HEK293T (cell line): ENCODE measurements around the gene POU6F2.

Experiments
- CTCF ChIA-PET: fragments of 350-600 bp; formaldehyde crosslinking; extraction: SDS; loops from one replicate; lab custom pipeline; 2021; ENCODE audit warnings: antibody characterized with exemption, inconsistent platforms; lab: Yijun Ruan, JAX
- POLR2A ChIA-PET: fragments of 350-600 bp; formaldehyde crosslinking; extraction: SDS; loops from one replicate; lab custom pipeline; 2020; ENCODE audit warnings: antibody characterized with exemption, inconsistent platforms; lab: Yijun Ruan, JAX
- DNase-seq: peaks from one replicate; pipeline ENCODE4 v3.0.0; 2012; ENCODE audit warnings: mixed read lengths; ENCODE audit errors: extremely low spot score
- ARNT ChIP-seq: fragments of 450-650 bp; IDR thresholded peaks from 2 replicates; pipeline ENCODE4 v1.6.1; 2017; ENCODE audit warnings: mild to moderate bottlenecking
- BHLHE40 ChIP-seq: fragments of 450-650 bp; IDR thresholded peaks from 2 replicates; pipeline ENCODE4 v1.6.1; 2016; ENCODE audit warnings: mild to moderate bottlenecking, moderate library complexity, borderline replicate concordance
- CTBP1 ChIP-seq: fragments of 450-650 bp; IDR thresholded peaks from 2 replicates; pipeline ENCODE4 v1.6.1; 2016; ENCODE audit warnings: borderline replicate concordance
- ELF4 ChIP-seq: fragments of 450-650 bp; IDR thresholded peaks from 2 replicates; pipeline ENCODE4 v1.6.1; 2017; ENCODE audit warnings: antibody characterized with exemption
- FOXA1 ChIP-seq: fragments of 450-650 bp; IDR thresholded peaks from 2 replicates; pipeline ENCODE4 v1.6.1; 2016; ENCODE audit warnings: mild to moderate bottlenecking
- FOXK2 ChIP-seq: fragments of 450-650 bp; IDR thresholded peaks from 2 replicates; pipeline ENCODE4 v1.6.1; 2016; ENCODE audit warnings: mild to moderate bottlenecking
- FOXM1 ChIP-seq: fragments of 450-650 bp; IDR thresholded peaks from 2 replicates; pipeline ENCODE4 v1.6.1; 2017; ENCODE audit warnings: mild to moderate bottlenecking, borderline replicate concordance
- HDGF ChIP-seq: fragments of 450-650 bp; IDR thresholded peaks from 2 replicates; pipeline ENCODE4 v1.6.1; 2017; ENCODE audit warnings: antibody characterized with exemption, borderline replicate concordance
- L3MBTL2 ChIP-seq: fragments of 450-650 bp; conservative IDR thresholded peaks from 2 replicates; pipeline ENCODE4 v1.6.1; 2016; ENCODE audit warnings: mild to moderate bottlenecking
- LEF1 ChIP-seq: fragments of 450-650 bp; IDR thresholded peaks from 2 replicates; pipeline ENCODE4 v1.6.1; 2017; ENCODE audit warnings: mild to moderate bottlenecking, borderline replicate concordance
- NFRKB ChIP-seq: fragments of 450-650 bp; IDR thresholded peaks from 2 replicates; pipeline ENCODE4 v1.6.1; 2016; ENCODE audit warnings: mild to moderate bottlenecking, moderate library complexity
- SP1 ChIP-seq: fragments of 450-650 bp; IDR thresholded peaks from 2 replicates; pipeline ENCODE4 v1.6.1; 2017
- SUZ12 ChIP-seq: fragments of 450-650 bp; IDR thresholded peaks from 2 replicates; pipeline ENCODE4 v1.6.1; 2016; ENCODE audit warnings: mild to moderate bottlenecking
- TARDBP ChIP-seq: fragments of 450-650 bp; IDR thresholded peaks from 2 replicates; pipeline ENCODE4 v1.6.1; 2016
- ZNF384 ChIP-seq: fragments of 450-650 bp; IDR thresholded peaks from 2 replicates; pipeline ENCODE4 v1.6.1; 2016
- TF ChIP-seq, protein P1 (sequence below): fragments of 450-650 bp; IDR thresholded peaks from 2 replicates; pipeline ENCODE4 v1.6.1; 2016

Gene POU6F2

DNA sequence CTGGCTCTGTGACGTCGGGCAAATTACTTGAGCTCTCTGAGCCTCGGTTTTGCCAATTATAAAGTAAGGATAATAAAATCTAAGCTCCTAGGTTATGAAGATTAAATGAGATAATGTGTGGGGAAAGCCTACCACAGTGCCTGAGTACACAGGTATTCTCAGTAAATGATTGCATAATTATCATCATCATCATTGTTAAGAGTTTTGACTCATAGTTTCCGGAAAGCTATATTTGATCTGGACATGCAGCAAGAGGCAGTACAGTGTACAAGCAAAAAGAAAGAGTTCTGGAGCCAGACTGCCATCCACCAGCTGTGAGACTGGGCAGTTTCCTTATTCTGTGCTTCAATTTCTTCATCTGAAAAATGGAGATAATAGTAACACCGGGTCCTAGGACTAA, 432.9 kb downstream of the POU6F2 start:
- TF ChIP-seq L3MBTL2 (no peak), TARDBP (no peak), ELF4 (no peak), LEF1 (no peak), BHLHE40 (no peak), NFRKB (no peak), FOXK2 (no peak), HDGF (no peak), SUZ12 (no peak), FOXA1 (no peak), CTBP1 (no peak), ARNT (no peak), ZNF384 (no peak), FOXM1 (no peak), SP1 (no peak)
- TF ChIP-seq, protein P1, sequence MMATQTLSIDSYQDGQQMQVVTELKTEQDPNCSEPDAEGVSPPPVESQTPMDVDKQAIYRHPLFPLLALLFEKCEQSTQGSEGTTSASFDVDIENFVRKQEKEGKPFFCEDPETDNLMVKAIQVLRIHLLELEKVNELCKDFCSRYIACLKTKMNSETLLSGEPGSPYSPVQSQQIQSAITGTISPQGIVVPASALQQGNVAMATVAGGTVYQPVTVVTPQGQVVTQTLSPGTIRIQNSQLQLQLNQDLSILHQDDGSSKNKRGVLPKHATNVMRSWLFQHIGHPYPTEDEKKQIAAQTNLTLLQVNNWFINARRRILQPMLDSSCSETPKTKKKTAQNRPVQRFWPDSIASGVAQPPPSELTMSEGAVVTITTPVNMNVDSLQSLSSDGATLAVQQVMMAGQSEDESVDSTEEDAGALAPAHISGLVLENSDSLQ = no peak
- ChIA-PET CTCF (interaction anchor here (0.9 to 1.0 kb wide), 2 partner anchors 17 to 53 kb away, joined by 3 read pairs; no protein-coding TSS in a partner anchor), POLR2A (no interaction called here)
- no peak for DNase-seq

- POLR2A ChIA-PET = interaction anchor here (1.0 to 1.1 kb wide), 2 partner anchors 41 to 60 kb away, joined by 3 to 4 read pairs; no protein-coding TSS in a partner anchor
- TF ChIP-seq SUZ12 (no peak), TARDBP (peak; percentile 71; the same call in 1 of the 2 replicates)
- CTCF ChIA-PET = no interaction called here
- no peak for DNase-seq
These were observed 436.0 kb downstream of the POU6F2 start for GRCh38 chr7:39413636-39414223.

DNA sequence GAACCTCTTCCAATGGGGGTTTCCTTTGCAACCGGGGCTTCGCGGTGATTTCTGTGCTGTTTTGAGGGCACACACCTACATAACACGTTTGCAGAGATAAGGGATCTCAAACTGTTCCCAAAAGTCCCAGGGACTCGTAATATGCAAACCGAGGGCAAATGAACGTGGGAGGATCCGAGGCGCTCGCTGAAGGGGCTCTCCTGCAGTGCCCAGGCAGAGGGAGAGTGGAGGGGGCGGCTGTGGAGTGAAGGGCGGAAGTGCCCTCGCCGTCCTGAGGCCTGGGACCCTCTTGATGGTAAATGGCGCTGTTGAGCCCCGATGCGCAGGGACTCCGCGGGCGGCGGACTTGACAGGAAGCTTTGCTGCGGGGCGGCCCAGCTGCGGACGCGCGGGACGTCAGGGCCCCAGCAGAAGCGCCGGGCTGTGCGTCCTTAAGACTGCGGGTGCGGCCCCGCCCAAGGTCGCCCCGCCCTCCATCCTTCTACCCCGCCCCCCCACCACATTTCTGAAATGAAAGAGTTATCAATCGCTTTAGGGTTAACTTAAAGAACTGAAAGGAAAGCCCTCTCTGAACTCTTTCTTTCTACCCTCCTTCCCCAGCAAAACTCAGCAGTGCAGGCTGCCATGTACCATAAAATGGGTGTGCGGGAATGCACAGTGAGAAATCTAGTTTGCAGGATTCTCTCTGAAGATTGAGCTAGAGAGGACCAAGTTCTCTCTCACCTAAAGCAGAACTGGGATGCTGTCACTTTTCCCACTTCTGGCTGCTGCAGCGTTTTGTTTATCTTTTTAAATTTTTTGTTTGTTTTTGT, 436.7 kb downstream of the POU6F2 start:
- POLR2A ChIA-PET = interaction anchor here (0.7 to 1.5 kb wide), 5 partner anchors 11 to 61 kb away, joined by 3 to 5 read pairs (median 4); no protein-coding TSS in a partner anchor
- CTCF ChIA-PET = no interaction called here
- peak; percentile 63 for DNase-seq
- TF ChIP-seq, protein P1 = no peak
- peak; percentile 14; the same call in 1 of the 2 replicates for TF ChIP-seq ELF4
- peak; percentile 78 for TF ChIP-seq L3MBTL2
- TF ChIP-seq SUZ12 = no peak

DNA sequence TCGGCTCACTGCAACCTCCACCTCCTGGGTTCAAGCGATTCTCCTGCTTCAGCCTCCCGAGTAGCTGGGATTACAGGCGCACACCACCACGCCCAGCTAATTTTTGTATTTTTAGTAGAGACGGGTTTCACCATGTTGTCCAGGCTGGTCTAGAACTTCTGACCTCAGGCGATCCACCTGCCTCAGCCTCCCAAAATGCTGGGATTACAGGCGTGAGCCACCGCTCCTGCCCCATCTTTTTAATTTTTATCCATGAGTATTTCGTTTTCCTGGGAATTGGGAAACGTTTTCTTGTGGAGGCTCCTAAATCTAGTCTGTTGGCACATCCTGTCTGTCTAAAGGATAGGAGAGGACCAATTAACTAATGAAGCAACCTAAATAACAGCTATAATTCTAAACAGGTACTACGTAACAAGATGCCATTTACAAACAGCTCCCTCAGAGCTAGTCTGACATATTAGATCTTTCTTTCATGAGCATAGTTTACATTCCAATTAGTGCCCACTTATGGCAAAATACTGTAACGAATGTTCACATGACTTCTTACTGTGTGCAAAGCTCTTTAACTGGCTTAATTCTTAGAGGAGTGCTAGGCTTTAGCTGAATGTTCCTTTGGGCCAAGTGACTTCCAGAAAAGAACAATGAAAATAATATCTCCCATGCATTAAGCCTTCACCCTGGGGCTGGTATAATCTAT, 437.5 kb downstream of the POU6F2 start:
- ChIA-PET CTCF (interaction anchor here (1.1 kb wide), 1 partner anchor 10 kb away, joined by 3 read pairs; no protein-coding TSS in a partner anchor), POLR2A (interaction anchor here (0.9 to 1.5 kb wide), 2 partner anchors 11 to 16 kb away, joined by 4 to 5 read pairs; no protein-coding TSS in a partner anchor)
- DNase-seq = no peak
- TF ChIP-seq SP1 = no peak
- no peak for TF ChIP-seq L3MBTL2
- TF ChIP-seq ZNF384 = no peak
- TF ChIP-seq NFRKB = no peak
- TF ChIP-seq TARDBP = no peak
- TF ChIP-seq CTBP1 = no peak
- no peak for TF ChIP-seq FOXA1
- TF ChIP-seq ARNT = no peak
- TF ChIP-seq SUZ12 = no peak
- no peak for TF ChIP-seq ELF4
- TF ChIP-seq FOXM1 = no peak
- TF ChIP-seq LEF1 = no peak
- TF ChIP-seq, protein P1 = no peak
- TF ChIP-seq FOXK2 = no peak

DNA sequence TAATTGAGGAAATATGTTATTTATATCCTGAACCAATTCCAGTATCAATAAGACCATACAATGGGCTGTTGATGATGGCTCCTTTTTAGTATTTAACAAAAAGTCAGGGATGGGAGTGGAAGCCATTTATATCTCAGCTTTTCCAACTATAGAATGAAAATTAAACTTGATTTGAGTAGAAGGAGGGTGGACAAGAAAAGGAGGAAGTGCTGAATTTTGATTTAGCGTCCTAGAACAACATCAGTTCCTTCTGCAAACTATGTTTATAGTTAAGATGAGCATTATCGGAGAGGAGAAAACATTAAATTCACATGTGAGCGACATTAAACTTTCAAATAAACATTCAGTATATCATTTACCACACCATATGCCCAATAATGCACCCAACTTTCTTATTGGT, 439.2 kb downstream of the POU6F2 start:
- ChIA-PET CTCF (no interaction called here), POLR2A (no interaction called here)
- no peak for DNase-seq
- no peak for TF ChIP-seq LEF1

DNA sequence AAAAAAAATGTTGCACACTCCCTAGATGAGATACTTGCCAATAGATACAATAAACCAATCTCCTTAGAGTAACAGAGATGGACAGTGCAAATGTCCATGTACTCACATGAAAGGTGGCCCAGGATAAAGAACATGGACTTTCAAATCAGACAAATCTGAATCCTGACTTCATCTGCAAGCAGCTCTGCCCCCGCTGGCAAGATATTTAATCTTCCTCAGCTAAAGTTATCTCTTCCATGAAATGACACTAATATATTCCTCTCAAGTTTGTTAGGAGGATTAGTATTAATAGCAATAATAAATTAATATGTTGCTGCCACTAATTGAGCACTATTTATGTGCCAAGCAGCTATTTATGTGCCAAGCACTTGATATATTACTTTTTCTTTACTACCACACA, 439.9 kb downstream of the POU6F2 start:
- TF ChIP-seq FOXM1 (no peak), ELF4 (no peak), BHLHE40 (no peak), LEF1 (no peak), NFRKB (no peak), CTBP1 (no peak), TARDBP (no peak), ZNF384 (no peak), ARNT (no peak), FOXK2 (no peak), HDGF (no peak), FOXA1 (no peak), L3MBTL2 (no peak), SP1 (no peak), SUZ12 (no peak)
- TF ChIP-seq, protein P1 = no peak
- ChIA-PET CTCF (no interaction called here), POLR2A (interaction anchor here (1.0 kb wide), 1 partner anchor 332 kb away, joined by 3 read pairs; no protein-coding TSS in a partner anchor)
- DNase-seq = no peak
